Amygdala (tissue), 56 donors: ENCODE measurements around the gene TM6SF1.
"Not testable (repeated sequence)": the region's sequence is repeated elsewhere in the genome, so short reads cannot be mapped to it uniquely, and the experiment has no call there.

ENCODE experiments used
- DNase-seq, 56 donors: peaks; one replicate each; lab custom pipeline; 2025; lab: John Stamatoyannopoulos, UW

Gene TM6SF1

DNA sequence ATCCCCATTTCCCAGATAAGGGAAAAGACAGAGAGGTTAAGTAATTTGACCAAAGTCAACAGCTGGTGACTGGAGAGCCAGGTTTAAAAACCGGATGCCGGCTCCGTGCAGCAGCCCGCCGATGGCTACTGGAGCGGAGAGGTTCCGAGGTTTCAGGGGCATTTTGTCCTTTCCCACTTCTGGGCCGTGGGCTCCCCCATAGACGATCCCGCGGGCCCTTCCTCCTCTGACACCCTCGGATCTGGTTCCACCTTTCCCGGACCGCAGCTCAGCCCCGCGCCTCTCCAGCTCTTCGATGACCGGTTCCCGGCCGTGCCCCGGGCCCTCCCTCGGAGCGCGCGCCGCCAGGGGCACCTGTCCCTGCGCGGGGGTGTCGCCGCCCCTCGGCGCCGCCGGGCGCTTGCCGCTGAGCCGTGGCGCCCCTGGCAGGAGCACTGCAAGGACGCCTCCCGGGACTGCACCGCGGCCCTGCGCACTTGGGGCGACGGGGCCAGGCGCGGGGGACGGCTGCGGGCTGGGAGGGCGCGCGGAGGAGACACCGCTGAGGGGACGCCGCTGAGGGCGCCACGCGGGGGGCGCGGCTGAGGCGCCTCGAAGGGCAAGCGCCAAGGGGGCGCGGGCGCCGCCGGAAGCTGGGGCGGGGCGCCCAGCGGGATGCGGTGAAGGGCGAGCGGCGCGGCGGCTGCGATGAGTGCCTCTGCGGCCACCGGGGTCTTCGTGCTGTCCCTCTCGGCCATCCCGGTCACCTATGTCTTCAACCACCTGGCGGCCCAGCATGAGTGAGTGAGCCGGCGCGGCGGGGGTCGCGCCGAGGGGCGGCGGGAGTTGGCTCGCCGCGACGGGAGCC, at the start of gene TM6SF1:
Gene TM6SF1, plus strand, starts transcription at position 652 of the 847 bp plus-strand sequence. Its CDS starts 36 bp downstream, at position 688.
- DNase-seq: peak in 2 of 56 donors; percentile 13 to 32

DNA sequence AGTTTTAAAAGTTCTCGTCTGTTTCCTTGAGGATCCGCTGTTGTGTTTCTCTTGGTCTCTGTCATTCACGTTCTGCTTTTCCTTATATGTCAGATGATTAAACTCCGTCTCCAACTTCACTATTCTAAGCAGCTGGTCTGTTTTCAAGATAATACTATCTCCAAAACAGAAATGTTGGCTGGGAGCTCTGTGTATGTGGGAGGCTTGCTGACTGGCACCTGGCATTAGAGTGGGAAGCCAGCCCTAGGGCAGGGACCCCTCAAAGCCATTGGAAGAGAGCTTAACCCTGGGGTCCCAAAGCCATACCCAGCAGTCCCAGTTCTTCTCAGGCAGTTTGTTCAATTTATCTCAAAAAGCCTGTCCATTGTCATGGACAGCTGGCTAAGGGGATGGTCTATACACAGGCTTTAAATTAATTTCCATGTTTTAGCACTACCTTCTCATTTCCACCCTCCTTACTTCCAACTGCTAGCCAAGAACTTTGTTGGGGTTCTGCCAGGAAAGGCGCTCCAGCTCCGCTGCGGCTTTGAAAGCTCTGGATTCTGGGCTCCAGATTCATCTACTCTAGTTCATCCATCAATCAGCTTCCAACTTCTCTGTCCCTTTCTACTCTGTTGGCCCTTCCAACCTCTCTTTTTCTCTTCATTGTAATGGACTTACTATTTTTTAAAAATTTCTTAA, 49.6 kb upstream of the TM6SF1 start:
- DNase-seq: peak in 1 of 56 donors; percentile 5

GRCh38 chr15:83061680-83062079, 45.8 kb upstream of the TM6SF1 start:
- no peak for DNase-seq

DNA sequence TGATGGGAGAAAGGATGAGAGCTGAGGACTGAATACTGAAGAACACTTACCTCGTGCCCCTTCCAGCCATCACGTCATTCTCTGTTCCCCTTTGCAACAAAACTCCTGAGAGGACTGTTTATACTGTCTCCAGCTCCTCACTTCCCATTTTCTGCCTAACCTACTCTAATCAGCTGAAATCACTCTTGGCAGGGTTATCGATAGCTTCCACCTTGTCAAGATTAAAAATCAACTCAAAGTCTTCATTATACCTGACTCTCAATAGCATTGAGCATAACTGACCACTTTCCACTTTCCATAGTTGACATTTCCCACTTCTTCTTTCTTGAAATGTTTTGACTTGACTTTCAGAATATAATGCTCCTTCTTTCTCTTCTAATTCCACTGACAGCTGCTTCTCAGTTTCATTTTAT, 44.7 kb upstream of the TM6SF1 start:
- DNase-seq: no peak

DNA sequence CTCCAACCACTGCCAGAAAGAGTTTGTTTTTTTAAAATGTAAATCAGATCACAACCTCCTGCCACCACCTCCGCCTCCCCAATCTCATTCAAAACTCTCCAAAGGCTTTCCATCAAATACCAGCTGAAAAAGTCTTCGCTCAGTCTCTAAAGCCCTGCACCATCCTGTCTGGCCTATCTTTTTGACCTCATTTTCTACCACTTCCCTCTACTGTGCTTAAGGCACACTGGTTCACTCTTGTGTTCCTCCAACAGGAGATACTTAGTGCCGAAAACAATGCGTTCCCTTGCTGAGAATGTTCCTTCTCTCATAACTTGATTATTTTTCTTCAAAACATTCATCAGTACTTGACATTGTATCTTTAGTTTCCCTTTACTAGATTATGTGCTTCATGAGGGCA, 43.9 kb upstream of the TM6SF1 start:
- DNase-seq: no peak

GRCh38 chr15:83064859-83065258, 42.6 kb upstream of the TM6SF1 start:
- DNase-seq: no peak

- DNase-seq: no peak
Observed at GRCh38 chr15:83065431-83065830, 42.0 kb upstream of the TM6SF1 start.

- peak in 6 of 56 donors; percentile 29 to 60 (median 44) for DNase-seq
Observed at GRCh38 chr15:83066034-83066733, 41.3 kb upstream of the TM6SF1 start.

DNA sequence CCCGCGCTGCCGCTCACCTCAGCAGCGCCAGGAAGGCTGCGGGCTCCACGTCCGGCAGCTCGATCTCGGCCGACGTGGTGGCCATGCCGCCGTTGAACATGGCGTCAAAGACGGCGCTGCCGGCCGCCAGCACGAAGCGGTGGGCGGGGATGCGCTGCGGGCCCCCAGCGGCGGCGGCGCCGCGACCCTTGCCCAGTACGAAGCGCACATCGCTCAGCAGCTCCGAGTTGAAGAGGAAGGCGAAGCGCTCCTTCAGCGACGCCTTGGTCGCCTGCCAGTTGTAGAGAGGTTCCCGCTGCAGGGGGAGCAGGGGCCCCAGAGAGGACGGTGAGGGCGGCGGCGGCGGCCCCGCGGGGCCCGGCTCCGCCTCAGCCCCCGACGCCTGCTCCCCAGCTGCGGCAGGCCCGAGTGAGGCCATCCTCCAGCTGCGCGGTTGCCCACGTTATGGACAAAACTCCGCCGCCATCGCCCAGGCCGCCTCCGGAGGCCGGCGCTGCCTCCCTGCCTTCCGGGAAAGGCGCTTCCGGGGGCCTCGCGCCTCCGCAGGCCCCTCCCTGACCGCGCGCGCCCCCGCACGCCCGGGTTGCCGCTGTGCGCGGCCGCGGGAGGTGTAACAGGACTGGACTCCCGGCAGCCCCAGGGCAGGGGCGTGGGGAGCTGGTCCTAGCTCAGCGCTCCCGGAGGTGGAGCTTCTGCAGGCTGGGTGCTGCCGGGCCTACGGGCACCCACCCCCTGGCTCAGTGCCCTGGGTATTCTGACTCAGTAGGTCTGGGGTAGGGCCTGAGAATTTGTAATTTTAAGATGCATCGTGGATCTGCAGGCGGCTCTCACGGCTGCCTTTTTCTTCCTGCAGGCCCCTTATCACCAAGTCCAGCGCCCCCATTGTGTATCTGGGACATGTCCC, 40.5 kb upstream of the TM6SF1 start, which contains the start of gene BTBD1:
Gene BTBD1, minus strand, starts transcription at position 519 of the 904 bp plus-strand sequence. Its CDS starts 101 bp downstream, at position 418.
- peak; percentile 10 to 91 (median 80) for DNase-seq

- DNase-seq: no peak
Observed at GRCh38 chr15:83067638-83067962, 39.8 kb upstream of the TM6SF1 start.

GRCh38 chr15:83068054-83068453, 39.4 kb upstream of the TM6SF1 start:
- no peak for DNase-seq

DNA sequence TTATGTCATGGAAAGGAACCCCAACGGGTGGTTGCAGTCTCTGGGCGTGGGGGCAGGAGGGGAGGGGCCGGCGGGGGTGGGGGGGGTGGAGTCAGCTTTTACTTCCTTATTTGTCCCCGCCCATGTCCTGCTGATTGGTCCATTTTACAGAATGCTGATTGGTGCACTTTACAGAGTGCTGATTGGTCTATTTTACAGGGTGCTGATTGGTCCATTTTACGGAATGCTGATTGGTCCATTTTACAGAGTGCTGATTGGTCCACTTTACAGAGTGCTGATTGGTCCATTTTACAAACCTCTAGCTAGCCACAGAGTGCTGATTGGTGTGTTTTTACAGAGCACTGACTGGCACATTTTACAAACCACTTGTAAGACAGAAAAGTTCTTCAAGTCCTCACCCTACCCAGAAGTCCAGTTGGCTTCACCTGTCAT, 38.2 kb upstream of the TM6SF1 start:
- peak in 1 of 56 donors; percentile 30 for DNase-seq

DNA sequence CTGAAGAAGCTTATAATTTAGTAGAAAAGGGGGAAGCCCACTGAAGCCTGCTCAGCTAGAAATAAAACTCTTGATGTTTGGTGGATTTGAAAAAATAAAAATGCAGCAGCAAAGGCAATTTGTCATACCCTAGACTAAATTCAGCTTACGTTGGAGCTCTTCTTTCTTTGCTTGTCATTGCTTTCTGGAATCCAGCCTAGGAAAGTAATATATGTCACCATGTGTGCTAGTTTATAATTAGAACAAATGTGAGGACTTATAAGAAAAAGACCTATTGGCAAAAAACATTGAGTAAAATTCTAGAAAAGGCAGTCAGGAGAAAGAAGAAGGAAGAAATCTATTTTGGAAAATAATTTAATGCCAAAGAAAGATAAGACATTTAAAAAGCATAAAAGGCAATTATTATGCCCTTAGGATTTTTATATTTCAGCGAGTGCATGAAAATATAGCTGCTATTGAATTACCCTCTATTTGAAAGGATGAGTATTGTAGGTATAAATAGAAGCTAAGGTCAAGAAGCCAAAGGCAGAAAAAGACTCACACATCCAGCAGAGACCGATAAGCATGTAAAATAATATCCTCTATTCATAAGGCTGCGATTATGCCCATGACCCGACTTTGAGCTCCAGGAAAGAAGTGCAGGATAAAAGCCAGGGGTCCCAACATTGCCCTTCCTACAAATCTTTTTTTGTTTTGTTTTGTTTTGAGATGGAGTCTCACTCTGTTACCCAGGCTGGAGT, 29.8 kb upstream of the TM6SF1 start:
- DNase-seq: no peak

DNA sequence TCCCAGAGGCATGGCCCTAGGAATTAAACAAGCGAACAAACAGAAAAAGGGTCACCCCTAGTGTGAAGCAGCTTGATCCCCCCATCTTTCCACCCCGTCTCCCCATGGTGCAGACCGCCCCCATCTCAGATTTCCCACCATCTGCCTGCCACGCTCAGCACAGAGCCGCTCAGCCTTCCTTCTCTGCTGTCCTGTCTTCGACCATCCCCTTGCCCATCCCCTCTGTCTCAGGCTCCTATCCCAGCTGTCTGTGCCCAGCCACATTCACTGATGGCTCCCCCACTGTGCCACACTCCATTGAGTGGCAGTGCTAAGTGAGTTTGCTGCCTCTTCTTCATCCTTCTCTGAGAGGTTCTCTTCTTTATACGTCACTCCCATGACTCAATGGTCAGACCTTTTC, 28.7 kb upstream of the TM6SF1 start:
- DNase-seq: no peak

GRCh38 chr15:83081256-83082014, 26.0 kb upstream of the TM6SF1 start:
- no peak for DNase-seq

- DNase-seq: no peak
Observed at GRCh38 chr15:83082730-83083386, 24.6 kb upstream of the TM6SF1 start.

DNA sequence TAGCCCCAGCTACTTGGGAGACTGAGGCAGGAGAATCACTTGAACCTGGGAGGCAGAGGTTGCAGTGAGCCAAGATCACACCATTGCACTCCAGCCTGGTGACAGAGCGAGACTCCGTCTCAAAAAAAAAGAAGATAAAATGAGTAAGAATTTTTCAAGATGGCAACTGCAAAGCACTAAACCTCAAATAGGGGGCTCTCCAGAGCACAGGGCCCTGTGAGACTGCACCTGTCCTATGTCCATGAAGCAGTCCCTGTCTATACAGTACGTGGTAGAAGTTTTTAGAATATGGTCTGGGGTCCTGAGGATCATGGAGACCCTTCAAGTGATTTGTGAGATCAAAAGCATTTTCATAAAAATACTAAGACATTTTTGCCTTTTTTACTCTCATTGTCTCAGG, 22.0 kb upstream of the TM6SF1 start:
- DNase-seq: not testable (repeated sequence)
